NCI-H748 treated with DMSO at 0.1 percent for 48 hours (cell line): ENCODE results near the gene LTK.
A peak's percentile ranks its signal among the peaks of the same experiment; 100 is the strongest.
"Not testable (repeated sequence)": the region's sequence is repeated elsewhere in the genome, so short reads cannot be mapped to it uniquely, and the experiment has no call there.

Experiments used
- DNase-seq: peaks from one replicate; lab custom pipeline; 2025; lab: John Stamatoyannopoulos, UW

The LTK gene

DNA sequence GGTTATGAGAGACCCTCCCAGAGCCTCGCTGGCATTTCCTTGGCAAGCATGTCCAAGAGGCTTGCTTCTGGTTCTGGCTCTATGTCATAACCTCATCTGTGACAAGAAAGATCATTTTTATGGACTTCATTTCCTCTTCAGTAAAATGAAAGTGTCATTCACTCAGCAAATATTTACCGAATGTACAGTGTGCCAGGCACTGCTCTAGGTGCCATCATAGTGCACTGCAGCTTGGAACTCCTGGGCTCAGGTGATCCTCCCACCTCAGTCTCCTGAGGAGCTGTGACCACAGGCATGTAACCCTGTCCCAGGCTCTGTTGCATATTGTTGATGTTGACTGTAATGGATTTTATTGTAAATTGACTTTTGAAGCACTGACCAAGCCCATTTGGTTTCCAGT lies 38.7 kb downstream of the LTK start:
- DNase-seq, result no peak

DNA sequence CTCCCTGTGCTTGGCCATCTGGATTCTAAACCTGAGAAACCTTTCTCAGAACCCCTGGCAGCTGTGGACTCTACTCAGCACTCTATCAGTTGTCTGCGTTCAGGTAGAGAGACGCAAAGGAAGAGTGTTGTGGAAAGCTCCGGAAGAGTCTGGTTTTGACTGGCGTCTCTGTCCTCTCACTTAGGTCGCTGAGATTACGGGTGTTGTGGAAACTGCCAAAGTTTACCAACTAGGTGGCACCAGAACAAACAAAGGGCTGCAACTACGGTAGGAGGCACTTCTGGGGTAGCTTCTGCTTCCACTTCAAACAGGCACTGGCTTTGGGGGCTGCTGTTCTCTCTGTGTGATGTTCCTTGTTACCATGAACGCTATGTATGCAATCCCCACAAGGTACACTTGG lies 39.2 kb downstream of the LTK start:
- DNase-seq, result no peak

DNA sequence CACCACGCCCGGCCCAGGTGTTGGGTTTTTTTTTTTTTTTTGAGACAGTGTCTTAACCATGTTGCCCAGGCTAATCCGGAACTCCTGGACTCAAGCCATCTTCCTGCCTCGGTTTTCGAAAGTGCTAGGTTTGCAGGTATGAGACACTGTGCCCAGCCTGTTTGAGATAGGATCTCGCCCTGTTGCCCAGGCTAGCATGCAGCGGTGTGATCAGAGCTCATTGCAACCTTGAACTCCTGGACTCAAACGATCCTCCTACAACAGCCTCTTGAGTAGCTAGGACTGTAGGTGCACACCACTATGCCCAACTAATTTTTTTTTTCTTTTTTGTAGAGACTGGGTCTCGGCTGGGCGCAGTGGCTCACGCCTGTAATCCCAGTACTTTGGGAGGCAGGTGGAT lies 40.2 kb downstream of the LTK start:
- no peak for DNase-seq

GRCh38 chr15:41469644-41470043 lies 44.0 kb downstream of the LTK start:
- DNase-seq, result not testable (repeated sequence)

- DNase-seq, result no peak
These were observed 46.9 kb downstream of the LTK start for GRCh38 chr15:41466711-41467110.

- DNase-seq, result peak; percentile 3
These were observed 47.7 kb downstream of the LTK start for GRCh38 chr15:41465822-41466421.

GRCh38 chr15:41464889-41465580 lies 48.6 kb downstream of the LTK start:
- DNase-seq, result no peak

DNA sequence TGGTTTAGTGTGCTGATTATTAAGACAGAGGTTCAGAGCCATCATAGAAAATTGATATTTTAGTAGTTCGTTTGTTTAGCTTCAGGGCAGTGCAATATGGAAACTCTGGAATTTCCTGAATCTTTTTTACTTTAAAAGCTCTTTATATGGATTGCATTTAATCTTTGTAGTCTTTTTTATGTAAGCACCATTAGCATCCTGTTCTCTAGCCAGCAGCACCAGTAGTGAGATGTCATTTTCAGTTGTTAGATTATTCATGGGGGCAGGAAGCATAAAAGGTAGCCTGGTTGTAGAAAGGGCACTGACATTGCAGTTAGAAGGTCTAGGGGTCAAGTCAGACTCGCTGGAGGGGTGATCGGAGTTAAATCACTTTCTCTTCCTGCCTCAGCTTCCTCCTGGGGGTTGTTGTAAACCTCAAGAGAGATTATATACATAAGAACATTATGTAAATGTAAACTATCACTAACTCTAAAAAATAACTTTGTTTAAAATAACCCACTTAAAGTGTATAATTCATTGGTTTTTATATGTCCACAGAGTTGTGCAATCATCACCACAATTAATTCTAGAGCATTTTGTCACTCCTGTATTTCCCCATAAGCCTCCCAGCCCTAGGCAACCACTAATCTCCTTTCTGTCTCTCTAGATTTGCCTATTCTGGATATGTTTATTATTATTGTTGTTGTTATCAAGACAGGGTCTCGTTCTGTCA lies 51.4 kb downstream of the LTK start:
- DNase-seq, result no peak
